CD4-positive, alpha-beta T cell treated with Interleukin-4 for 1 hour (primary cell): ENCODE measurements around the gene STPG1.
A peak's percentile ranks its signal among the peaks of the same experiment; 100 is the strongest.

Experiments
- DNase-seq, 2 donors: peaks; one replicate each; pipeline ENCODE4 v3.0.0-alpha.2; 2020 to 2022

STPG1 gene

GRCh38 chr1:24392604-24392946 is 21.0 kb downstream of the STPG1 start:
- DNase-seq: no peak

DNA sequence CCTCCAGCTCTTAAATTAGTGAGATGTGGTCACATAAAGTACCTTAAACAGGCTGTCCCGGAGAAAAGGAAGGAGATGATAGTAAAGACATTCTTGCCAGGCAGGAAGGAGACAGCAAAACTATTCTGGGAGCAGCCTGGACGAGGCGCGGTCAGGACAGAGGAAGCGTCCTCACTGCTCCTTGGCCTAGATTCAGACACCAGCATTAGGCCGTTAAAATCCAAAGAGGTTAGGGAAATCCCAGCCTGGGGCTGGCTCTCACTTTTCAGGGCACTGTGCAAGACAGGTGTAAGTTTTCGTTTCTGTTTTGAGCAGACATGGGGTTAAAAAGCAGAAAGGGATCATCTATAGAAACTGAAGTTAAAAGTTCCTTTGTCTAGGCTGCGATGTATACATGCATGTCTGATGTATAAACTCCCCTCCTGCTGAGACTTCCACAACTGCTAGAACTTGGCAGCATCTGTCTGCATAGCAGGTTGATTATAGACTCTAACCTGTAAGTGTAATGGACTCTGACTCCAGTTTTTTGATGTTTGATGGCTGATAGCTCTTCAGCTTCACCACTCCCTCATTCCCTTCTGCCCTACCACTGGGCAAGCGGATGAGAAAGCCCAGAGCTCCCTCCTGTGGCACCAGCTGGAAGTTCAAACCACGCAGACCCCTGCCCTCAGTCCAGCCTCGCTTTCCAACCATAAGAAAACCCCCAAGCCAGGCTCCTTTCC is 21.5 kb downstream of the STPG1 start:
- DNase-seq: peak; percentile 67 to 76

- peak; percentile 81 to 82 for DNase-seq
Observed at GRCh38 chr1:24390924-24391782, 22.4 kb downstream of the STPG1 start.

DNA sequence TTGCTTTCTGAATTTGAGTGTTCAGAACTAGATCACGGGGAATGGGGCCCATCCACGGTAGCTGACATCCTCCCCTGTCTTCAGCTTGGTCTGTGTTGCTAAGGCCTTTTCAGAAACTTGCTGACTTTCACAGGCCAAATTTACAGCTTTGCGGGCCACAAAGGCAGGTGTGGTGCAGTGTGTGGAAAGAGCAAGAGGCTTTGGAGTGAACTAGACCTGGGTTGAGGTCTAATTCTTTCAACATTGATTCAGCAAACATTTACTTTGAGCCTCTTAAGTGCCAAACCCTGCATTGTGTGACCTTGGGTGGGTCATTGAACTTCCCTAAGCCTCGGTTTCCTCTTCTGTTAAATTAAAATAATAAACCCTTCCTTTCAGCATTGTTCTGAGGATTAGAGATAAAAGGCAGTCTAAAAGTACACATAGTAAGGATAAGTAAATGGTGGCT is 24.3 kb downstream of the STPG1 start:
- DNase-seq: no peak

DNA sequence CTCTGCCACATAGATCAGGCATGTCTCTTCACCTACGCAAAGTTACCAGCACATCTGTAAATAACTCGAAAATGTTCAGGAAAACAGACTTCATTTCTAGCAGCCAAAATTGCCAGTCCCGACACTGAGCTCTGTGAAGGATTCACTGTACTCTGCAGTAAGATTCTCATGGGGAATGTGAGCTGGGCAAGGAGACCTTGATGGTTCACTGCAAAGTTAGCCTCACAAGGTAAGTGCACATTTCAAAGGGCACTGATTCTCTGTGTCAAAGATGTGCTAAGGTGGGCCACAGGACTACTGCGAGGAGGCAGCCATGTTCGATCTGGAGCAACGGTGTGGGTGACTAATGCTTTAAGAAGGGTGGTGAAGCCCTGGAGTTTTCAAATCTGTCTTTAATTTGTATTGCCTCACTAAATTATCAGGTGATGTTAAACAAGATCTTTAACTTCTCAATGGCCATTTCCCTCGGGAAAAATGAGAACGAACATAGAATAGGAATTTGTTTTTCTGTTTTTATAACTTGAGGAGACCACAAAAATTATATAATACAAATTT is 25.2 kb downstream of the STPG1 start:
- no peak for DNase-seq

DNA sequence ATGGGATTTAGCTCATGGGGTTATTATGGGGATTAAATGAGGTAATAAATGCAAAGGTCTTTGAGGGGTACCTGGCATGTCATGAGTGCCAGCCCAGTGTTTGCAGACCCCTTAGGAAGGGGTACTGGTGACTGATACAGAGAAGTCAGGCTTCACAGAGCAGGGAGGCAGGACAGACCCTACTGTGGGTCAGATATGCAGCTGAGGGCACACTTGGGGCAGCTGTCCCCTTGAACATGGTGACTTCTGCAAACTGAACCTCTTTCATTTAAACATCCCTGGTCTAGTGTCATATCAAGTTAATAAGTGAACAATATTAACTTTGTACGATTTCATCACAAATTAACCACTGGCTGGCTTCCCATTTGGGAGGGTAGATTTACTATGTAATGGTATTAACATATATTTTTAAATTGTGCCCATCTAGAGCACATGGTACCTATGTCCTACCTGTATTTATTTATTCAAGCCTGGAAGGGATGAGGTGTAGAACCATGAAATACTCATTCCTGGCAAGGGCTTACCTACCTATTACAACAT is 25.9 kb downstream of the STPG1 start:
- no peak for DNase-seq

DNA sequence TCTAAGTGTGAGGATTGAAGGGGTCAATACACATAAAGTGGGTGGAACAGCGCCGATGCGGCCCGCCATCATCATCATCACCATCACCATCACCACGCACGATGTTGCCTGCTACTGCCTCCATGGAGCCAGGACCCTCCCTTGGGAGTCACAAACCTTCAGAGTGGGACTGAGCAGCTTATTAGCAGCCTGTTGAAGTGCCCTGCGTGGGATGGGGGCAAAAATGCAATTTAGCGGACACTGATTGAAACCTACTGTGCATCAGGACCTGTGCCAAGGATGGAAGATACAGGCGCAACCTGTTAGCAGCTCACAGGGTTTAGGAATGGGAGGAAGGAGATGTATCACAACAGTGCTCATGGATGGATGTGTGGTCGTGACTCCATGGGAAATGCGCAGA is 26.7 kb downstream of the STPG1 start:
- DNase-seq: no peak

GRCh38 chr1:24386241-24386640 is 27.3 kb downstream of the STPG1 start:
- no peak for DNase-seq

GRCh38 chr1:24385160-24385940 is 28.2 kb downstream of the STPG1 start:
- peak in 1 of 2 donors; percentile 35 for DNase-seq

GRCh38 chr1:24384251-24385090 is 29.1 kb downstream of the STPG1 start:
- DNase-seq: peak; percentile 36 to 68

GRCh38 chr1:24383381-24383940 is 30.1 kb downstream of the STPG1 start:
- no peak for DNase-seq

GRCh38 chr1:24382165-24382577 is 31.4 kb downstream of the STPG1 start:
- DNase-seq: no peak

DNA sequence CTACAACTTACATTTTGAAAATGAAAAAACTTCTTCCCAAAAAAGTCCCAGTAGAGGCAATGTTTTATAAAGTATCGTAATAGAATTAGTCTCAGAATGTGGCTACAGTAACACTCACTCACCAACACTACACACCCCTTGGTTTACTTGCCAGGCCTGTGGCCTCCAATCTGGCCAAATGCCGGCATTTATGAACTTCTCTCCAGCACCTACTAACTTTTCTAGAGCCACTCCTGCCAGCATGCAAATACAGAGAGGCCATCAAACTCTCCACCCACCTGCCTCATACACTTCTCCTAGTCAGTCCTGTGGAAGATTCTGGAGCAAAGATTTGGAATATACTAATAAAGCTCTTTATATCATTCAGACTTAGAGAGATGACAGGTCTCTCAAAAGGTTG is 32.3 kb downstream of the STPG1 start:
- no peak for DNase-seq

DNA sequence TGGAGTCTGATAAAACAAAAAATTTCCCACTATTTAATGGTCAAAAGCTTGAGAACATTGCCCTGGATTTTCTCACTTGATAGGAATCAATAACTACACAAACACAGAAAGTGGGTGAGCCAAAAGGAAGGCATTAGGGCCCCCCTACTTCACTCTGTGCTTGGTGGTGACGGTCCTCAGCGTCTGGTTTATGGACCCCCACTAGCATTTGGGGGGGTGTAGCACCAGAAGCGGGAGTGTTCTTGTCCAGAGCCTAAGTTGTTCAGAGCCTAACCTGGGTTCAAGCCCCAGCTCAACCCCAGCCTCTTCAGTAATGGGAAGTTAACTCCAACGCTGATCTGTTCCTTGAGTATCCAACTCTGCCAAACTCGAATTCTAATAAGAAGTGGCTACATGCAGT is 33.1 kb downstream of the STPG1 start:
- no peak for DNase-seq

GRCh38 chr1:24379733-24380315 is 33.8 kb downstream of the STPG1 start:
- no peak for DNase-seq

DNA sequence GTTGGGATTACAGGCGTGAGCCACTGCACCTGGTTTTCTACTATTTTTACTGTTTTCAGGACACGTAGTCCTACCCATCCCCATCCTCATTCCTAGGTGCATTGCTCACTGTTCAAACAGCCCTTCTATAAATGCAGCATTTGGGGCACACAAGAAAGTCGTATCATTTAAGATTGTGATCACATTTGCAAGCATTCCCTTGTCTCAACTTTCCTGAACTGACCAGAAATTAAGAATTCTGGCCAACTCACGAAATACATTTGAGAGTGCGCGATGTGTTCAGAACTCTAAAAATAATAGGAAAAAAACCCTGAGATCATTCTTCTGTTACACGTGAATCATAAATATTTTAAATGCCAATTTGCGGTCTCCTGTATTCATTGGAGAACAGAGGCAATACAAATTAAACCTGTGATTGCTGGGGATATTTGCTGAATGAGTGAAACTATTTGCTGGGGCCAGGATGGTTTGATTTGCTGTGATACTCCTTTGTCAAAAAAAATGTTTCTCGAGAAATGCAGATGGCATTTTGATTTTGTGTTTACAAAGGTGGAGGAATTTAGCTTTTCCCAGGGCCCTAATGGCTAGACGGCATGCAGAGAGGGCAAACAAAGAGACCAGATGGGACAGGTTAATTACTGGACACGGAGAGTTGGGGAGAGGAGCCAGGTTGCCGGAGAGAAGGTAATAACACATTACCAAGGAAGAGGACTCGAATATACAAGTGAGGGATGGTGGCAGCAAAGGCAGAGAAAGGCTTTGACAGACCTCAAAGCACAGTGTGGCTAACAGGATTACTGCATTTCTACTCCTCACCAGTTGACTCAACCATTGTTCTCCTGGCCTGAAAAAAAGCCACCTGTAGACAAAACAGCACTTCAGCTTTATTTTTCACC is 38.4 kb downstream of the STPG1 start:
- DNase-seq: no peak

DNA sequence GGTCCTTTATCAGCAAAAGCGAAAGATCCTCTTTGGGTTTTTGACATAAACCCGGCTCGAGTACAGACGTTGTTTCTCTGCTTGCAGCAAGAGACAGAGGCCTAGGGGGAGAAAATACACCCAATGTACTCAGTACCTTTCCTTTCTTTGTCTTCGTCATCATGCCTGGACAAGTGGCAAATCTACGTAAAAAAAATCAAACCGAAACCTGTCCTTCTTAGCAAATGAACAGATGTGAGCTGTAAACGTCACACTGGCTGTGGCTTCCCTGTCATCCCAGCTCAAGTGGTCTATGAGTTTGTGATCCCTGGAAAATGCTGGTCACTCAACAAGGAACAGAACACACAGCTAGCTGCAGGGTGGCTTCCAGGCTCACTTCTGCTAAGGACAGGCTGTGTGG is 39.9 kb downstream of the STPG1 start:
- no peak for DNase-seq

- peak in 1 of 2 donors; percentile 45 for DNase-seq
Observed at GRCh38 chr1:24373044-24373443, 40.5 kb downstream of the STPG1 start.

- DNase-seq: no peak
Observed at GRCh38 chr1:24369801-24370200, 43.8 kb downstream of the STPG1 start.

DNA sequence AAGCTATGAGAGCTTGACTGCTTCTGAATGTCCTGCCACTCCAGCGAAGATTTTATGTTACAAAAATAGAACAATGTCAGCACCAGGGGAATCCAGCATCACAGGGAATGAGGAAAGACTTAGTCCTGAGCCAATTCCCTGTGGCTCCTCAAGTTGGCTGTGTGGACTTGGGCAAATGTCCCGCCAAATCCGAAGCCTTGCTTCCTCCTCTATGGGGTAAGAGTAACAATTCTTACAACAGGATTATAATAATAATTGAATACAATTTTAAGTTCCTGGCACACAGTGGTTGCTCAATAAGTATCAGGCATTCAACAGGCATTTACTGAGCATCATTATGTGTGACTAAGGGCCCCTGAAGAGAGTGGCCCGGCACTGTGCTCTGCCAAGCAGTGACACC is 44.4 kb downstream of the STPG1 start:
- no peak for DNase-seq
